CD4-positive, alpha-beta T cell treated with Interleukin-2 at 100 ng/mL for 4 hours (primary cell): ENCODE results near the gene CCND1.

Experiments used
- DNase-seq: peaks from one replicate; pipeline ENCODE4 v3.0.0-alpha.2; 2020; ENCODE audit warnings: low spot score

CCND1 gene

DNA sequence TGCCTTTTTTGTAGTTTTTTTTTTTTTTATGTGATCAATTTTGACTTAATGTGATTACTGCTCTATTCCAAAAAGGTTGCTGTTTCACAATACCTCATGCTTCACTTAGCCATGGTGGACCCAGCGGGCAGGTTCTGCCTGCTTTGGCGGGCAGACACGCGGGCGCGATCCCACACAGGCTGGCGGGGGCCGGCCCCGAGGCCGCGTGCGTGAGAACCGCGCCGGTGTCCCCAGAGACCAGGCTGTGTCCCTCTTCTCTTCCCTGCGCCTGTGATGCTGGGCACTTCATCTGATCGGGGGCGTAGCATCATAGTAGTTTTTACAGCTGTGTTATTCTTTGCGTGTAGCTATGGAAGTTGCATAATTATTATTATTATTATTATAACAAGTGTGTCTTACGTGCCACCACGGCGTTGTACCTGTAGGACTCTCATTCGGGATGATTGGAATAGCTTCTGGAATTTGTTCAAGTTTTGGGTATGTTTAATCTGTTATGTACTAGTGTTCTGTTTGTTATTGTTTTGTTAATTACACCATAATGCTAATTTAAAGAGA lies 12.5 kb downstream of the CCND1 start:
- no peak for DNase-seq

DNA sequence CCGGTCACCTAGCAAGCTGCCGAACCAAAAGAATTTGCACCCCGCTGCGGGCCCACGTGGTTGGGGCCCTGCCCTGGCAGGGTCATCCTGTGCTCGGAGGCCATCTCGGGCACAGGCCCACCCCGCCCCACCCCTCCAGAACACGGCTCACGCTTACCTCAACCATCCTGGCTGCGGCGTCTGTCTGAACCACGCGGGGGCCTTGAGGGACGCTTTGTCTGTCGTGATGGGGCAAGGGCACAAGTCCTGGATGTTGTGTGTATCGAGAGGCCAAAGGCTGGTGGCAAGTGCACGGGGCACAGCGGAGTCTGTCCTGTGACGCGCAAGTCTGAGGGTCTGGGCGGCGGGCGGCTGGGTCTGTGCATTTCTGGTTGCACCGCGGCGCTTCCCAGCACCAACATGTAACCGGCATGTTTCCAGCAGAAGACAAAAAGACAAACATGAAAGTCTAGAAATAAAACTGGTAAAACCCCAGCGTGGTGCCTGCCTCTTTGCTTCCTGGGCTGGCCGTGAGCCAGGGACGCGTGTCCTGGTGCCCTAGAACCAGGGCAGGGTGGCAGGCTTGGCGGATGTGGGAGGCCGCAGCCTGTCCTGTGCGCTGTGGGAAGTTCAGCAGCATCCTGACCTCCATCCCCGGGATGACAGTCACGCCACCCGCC lies 13.2 kb downstream of the CCND1 start:
- no peak for DNase-seq

DNA sequence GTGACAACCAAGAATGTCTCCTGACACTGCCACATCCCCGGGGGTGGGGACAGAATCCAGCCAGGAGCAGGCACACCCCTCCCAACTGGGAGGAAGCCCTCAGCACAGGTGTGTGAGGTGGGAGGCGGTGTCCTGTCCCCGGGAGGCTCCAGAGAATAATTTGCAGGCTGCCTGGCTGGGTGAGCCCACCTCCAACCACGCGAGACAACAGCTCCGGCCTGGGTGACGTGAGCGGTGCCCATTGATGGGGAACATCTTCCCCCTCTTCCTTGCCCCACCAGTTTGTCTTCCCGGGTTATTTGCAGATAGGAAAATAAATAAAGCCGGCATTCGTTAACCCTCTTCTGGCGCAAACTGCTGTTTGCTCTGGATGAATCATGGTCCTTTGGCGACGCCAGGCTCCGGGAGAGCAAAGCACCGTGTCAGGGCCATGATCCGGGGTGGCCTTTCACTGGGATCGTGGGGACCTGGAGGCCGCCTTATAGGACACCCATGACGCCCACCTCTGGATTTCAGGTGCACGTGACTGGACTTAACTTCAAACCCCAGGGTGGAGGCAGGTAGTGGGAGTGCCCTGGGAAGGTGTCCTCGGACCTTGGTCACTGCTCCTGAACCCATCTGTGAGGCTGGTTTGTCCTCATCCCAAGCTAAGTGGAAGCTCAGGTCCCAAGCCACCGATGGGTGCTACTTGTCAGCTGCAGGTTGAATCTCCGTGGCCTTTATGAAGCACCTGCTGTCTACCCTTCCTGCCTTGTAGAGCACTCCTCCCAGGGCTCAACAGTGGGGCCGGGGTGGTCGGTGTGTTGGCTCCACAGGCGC lies 13.9 kb downstream of the CCND1 start:
- DNase-seq = no peak

DNA sequence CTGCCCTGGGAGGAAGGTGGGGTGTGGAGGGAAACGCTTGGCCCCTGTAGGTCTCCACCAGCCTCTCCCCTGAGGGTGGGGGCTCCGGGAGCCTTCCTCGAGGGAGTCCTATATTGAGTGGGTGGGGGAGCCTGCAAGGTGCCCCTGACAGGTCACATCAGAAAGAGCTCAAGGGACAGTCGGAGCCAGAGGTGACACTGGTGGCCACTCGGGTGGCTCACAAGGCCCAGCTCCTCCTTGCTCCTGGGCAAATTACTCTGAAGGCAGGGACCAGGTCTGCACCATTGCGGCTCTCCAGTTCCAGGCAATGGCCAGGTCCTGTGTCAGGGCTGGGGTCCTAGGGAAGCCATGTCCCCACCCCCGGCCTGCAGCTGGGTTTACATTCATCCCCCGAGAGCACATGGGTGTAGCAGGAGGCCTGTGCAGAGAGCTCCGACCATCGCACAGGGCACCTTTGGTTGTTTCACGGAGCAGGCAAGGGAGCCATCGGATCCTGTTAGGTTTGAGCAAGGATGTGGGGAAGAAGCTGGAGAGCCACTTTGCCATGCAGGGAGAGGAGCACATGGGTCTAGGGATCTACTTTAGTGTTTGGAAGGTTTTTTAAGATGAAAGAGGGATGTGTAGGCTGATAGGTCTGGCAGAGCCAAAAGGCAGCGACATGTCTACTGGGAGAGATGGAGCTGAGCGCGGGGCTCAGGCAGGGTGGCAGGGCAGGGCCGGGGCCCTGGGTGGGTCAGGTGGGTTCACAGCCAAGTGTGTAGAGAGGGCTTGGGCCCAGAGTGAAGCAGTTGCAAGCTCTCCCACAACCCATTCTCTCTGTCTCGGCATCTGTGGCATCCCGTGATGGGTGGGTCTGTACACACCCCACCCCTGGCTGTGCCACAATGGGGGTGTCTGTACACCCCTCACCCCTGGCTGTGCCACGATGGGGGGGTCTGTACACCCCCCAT lies 14.8 kb downstream of the CCND1 start:
- no peak for DNase-seq

DNA sequence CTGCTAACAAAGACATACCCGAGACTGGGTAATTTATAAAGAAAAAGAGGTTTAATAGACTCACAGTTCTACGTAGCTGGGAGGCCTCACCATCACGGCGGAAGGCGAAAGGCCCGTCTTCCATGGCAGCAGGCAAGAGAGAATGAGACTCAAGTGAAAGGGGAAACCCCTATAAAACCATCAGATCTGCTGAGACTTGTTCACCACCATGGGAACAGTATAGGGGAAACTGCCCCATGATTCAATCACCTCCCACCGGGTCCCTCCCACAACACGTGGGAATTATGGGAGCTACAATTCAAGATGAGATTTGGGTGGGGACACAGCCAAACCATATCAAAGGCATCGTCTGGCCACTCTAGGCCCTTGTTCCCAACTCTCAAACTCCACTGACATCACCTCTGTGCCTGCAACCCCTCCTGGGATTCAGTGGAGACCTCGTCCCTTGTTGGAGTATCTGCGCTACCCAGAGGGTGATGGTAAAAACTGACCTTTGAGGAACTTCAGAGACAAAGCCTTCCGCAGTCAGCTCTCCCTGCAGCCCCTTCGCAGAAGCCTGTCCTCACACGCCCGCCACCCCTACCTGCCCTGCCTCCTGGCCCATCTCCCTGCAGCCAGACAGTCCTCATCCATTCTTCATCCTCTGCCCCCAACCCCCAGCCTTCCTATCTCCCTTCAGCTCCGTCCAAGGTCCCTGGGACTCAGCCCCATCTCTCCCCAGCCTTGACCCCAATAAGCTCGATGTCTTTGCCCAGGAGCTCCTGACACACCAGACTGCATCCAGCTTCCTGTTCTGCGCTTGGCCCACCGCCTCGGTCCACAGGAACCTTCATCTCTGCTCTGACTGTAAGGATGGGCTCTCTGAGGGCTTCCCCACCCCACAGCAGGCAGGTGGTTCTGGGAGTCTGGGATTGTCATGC lies 15.8 kb downstream of the CCND1 start:
- DNase-seq = no peak

DNA sequence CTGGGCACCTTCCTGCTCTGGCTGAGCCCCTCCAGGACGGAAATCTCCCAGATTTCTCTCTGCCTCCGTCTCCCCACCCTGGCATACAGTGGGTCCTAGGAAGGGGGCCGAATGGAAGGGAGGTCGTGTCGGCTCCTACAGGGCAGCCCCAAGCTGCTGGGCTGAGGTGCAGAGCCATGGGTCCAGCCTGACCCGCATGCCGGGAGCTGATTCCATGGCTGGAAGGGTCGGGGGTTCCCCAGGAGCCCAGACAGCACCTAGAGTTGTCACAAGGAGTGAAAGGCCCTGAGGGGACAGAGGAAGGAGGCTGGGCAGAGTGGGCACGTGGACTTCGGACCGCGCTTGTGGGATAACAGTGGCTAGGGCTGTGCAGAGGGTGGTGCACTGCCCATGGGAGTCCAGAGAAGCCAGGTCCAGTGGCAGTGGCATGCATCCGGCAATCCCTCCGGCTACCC lies 16.5 kb downstream of the CCND1 start:
- no peak for DNase-seq

DNA sequence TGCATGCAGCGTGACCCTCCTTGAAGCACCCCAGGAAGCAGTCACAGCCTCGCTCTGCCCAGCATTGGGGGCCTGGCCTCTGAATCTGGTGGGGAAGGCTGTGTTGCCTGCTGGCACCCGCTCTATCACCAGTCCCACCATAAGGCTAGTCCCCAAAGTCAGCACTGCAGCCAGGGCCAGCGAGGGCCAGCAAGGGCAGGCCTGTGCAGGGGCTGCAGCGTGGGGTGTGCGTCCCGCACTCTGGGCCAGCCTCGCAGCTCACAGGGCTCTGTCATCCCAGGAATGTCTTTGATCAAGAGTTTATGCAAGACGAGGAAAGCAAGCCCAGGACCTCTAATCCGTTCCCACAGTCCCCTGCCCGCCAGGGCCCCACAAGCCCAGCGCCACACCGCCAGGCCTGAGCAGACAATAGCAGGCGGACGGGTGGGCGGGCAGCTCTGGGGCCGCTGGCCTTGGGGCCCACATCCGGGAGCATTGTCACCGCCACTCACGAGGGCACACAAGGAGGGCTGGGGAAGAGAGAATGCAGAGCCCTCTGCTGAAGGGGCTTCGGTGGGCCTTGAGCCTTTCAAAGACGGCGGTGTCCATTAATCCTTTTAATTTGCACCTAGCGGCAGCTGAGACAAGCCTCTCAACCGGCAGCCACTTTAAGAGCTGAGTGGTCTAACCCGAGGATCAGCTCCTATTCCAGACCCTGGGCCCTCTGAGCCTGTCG lies 17.1 kb downstream of the CCND1 start:
- DNase-seq = no peak

DNA sequence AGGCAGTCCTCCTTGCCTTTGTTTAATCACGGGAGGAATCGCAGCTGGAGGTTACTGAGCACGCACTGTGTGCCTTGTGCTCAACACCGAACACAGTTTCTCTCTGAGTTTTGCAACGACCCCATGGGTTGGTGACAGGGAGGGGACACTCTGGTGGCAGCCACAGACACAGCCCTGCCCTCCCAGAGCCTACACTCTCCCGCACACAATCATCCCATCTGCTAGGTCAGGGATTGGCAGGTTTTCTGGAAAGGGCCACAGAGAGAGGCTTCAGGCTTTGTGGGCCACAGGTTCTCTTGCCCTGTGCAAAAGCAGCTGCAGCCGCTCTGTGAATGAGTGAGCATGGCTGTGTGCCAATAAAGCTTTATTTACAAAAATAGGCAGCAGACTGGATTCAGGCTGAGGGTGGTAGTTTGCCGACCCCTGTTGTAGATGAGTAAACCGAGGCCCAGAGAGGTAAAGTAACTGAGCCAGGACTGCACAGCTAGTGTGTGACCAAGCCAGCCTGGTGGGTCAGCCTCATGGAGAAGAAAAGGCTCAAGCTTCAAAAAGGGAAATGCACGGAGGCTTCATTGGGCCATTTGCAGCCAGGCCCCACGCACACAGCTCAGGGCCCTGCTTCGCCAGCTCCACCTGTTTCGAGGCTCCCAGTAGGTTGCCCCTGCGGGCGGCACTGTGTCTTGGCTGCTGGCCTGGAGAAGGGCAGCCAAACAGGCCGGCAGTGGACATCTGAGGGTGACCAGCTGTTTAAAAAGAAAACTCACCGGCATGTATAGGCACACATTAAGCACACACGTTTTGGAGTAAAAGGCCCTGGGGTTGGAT lies 17.9 kb downstream of the CCND1 start:
- no peak for DNase-seq

DNA sequence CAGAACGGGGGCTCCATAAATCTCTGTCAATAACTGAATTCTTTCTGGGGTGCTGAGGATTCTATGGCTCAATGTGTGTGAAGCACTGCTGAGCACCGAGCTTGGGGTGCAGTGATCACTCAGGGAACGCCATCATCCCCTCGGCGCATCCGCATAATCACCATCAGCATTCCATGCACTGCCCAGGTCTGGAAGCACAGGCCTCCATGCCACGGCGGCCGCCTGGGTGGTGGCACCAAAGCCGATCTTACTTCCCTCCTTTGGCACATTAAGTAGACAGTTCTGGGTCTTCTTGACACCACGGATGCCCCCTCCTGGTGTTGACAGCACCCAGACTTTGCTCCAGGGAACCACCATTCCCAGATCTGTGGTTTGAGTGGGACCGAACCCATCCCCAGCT lies 18.6 kb downstream of the CCND1 start:
- no peak for DNase-seq

DNA sequence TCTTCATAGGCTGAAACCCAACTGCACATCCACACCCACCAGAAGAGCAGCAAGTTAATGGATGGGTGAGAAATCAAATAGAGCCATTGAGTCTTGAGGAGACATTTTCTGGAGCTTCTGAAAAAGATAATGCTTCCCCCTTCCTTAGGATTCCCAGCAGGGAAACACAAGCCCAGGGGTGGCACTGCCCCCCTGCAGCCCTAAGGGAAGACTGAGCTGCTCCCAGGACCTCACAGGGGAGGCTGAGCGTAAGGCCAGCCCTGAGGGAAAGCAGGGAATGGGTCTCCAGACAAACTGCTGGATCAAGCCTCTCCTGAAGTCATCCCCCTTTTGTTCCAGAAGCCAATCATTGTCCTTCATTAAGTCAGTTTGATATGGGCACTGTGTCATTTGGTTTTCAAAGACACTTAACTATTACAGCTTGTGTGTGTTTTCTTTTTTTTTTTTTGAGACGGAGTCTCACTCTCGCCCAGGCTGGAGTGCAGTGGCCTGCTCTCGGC lies 19.1 kb downstream of the CCND1 start:
- no peak for DNase-seq

DNA sequence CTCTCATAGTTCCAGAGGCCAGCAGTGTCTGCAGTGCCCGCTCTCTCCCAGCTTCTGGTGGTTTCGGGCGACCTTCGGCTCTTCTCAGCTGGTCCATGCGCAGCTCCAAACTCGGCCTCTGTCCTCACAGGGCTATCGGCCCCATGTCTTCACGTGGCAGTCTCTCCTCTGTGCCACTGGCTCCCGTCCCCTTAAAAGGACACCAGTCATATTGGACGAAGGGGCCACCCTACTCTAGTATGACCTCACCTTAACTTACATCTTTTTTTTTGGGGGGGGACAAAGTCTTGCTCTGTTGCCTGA lies 20.4 kb downstream of the CCND1 start:
- no peak for DNase-seq

DNA sequence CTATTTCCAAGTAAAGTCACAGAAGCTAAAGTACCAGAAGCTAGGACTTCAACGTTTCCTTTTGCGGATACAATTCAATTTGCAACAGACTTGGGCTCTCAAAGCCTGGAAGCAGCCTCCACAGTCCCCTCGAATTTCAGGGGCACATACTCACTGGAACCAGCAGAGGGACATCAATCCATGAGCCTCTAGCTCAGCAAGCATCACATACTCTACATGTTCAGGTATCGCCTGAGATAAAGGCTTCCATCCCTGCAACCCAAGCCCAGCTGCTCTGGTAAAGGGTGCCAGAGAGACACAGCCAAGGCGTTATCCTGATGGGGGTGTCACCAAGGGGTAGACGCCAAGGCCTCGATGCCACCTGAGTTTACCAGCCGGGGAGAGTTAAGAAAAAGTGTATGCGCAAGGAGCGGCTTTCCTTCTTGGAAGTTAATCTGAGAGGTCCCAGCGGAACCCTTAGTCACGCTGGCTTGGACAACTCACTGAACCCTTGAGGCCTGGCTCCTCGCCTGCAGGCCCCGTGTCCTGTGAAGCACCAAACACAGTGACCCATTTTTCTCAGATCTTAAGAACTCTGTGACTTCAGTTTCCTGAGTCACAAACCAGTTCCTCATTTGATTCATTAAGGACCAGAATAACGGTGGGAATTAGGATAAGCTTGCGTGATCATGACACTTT lies 21.2 kb downstream of the CCND1 start:
- no peak for DNase-seq

DNA sequence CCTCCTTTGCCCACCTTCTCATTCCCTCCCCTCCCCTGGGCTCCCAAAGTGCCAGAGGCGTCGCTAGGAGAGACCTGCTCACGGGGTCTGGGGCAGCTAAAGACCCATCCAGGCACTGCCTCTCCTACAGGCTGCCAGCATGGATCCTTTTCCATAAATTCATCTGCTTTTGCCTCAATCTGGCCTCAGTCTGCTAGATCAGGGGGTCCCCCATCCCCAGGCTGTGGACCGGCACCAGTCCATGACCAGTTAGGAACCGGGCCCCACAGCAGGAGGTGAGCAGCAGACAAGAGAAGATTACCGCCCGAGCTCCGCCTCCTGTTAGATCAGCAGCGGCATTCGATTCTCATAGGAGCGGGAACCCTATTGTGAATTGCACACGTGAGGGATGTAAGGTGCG lies 21.9 kb downstream of the CCND1 start:
- DNase-seq = no peak

DNA sequence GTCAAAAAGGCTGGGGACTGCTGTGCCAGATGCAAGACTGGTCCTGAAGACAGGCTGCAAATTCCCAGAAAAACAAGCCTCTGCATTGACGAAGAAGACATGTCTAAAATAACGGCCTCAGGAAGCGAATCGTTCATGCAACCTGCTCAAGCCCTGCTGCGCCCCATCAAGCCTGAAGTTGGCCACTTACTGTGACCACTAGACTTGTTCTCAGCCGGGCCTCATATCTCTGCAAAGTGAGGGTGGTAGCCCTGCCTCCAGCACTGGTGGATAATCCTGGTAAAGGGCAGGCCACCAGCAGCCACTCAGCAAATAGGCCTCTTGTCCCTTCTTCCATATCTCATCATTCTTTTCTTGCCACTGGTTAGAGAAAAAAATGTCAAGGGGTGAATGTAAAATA lies 22.4 kb downstream of the CCND1 start:
- no peak for DNase-seq

DNA sequence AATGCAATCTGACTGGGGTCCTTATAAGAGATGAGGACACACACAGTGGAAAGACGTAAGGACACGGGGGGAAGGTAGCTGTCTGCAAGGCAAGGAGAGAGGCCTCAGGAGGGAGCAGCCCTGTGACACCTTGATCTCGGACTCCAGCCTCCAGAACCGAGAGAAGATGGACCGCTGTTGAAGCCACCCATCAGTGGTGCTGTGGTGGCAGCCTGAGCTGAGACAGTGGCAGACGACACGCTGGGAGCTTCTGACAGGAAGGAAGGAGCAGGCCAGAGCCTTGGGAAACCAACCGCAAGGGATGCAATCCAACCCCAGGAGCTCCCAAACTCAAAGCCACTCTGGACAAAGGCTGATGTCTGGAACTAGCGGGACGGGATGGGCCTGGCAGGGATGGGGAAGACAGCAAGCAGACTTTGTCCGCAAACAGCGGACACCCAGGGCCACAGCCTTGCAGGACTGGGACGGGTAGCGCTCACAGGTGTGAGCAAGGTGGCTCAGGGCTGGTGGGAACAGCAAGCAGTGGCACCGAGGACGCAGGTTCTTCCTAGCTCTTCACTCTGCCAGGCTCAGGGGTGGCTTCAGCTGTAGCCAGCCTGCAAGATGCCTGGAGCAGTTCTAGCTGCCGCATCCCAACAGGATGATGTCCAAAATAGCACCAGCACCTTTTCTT lies 23.3 kb downstream of the CCND1 start:
- DNase-seq = no peak

DNA sequence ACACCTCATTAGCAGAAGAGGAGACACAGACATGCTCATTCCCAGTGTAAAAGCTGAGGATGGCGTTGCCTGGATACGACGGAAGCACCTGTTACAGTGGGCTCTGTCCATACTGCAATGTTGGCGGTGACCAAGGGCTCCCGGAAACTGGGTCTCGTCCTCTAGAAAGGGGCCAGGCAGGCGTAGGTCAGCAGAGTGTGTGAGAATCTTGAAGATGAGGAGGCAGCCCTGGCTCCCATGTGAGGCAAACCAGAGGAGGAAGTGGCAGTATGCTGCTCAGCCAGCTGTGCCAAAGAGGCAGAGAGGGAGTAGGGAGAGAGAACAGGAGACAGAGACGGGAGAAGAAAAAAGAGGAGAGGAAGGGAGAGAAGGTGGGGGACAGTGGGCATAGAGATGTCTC lies 23.9 kb downstream of the CCND1 start:
- no peak for DNase-seq

DNA sequence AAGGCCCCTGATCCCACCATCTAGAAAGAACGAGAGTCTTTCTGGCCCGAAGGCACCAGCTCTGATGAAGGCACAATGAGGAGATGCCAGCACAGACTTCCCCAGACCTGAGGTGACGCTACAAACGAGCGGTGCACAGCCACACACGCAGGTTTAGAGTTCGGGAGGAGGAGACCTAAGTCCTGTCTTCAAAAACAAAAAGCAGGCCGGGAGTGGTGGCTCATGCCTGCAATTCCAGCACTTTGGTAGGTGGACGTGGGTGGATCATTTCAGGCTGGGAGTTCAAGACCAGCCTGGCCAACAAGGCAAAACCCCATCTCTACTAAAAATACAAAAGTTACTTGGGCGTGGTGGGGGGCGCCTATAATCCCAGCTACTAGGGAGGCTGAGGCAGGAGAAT lies 24.7 kb downstream of the CCND1 start:
- DNase-seq = no peak

DNA sequence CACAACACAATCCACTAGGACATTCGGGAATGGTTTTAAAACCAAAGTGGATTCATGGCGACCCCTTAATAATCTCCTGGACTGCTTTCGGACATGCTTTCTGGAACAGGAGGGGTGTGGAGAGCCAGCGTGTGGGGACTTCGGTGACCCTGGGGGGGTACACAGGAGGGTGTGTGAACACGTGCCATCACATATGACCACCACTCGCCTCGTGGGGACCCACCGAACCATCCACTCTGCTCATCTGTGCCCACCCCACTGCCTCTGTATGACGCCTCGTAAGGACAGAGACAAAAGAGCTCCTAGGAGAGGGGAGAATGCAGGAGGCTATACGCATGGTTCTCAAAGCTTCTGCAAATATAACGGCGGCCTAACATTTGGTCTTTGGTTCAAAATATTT lies 25.3 kb downstream of the CCND1 start:
- DNase-seq = no peak
